ENCODE results near the gene PTGIS. TPM values are rescaled to one million over a fixed set of nuclear protein-coding genes. Genes with fewer than 3 reads are reported as not detected.

The PTGIS gene
- total RNA-seq, 1 donor from 2014 or later: 31.0 TPM

GRCh38 chr20:49466114-49466912 lies 101.6 kb downstream of the PTGIS start:
- Mint-ChIP-seq H3K27me3 (ENCODE audit: low read depth) (peaks cover 23% of the 10 kb centered on the region), H3K27ac (no peak overlapping the region), H3K36me3 (ENCODE audit: low read depth) (no peaks in the 10 kb centered on the region), H3K4me1 (ENCODE audit: low read depth) (no peaks in the 10 kb centered on the region), H3K9me3 (no peaks in the 10 kb centered on the region), H3K4me3 (ENCODE audit: low read depth) (no peak overlapping the region)
- intact Hi-C loops (cut with micrococcal nuclease): no loop called here
- DNase-seq (ENCODE audit: low spot score): no peak

- Mint-ChIP-seq H3K27ac (no peak overlapping the region), H3K27me3 (ENCODE audit: low read depth) (peaks cover 16% of the 10 kb centered on the region), H3K9me3 (no peaks in the 10 kb centered on the region), H3K36me3 (ENCODE audit: low read depth) (no peaks in the 10 kb centered on the region), H3K4me1 (ENCODE audit: low read depth) (no peaks in the 10 kb centered on the region), H3K4me3 (ENCODE audit: low read depth) (no peak overlapping the region)
- no peak for DNase-seq (ENCODE audit: low spot score)
- intact Hi-C loops (cut with micrococcal nuclease): no loop called here
Measured at GRCh38 chr20:49464556-49464955, 103.4 kb downstream of the PTGIS start.

DNA sequence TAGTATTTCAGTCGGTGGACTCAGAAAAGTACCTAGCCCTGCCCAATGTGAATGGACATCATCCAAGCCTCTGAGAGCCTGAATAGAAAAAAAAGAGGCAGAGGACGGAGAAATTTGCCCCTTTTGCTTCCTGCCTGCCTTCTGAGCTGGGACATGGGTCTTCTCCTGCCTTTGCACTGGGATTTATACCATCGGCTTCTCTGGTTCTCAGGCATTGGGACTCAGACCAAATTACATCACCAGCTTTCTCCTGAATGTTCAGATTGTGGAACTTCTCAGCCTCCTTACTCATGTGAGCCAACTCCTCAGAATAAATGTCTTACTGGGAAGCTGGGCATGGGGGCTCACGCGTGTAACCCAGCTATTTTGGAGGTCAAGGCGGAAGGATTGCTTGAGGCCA lies 105.3 kb downstream of the PTGIS start:
- intact Hi-C loops (cut with micrococcal nuclease): no loop called here

GRCh38 chr20:49461894-49462620 lies 105.9 kb downstream of the PTGIS start:
- no peak for DNase-seq (ENCODE audit: low spot score)
- H3K4me3 Mint-ChIP-seq (ENCODE audit: low read depth): no peak overlapping the region
- H3K27me3 Mint-ChIP-seq (ENCODE audit: low read depth): peaks cover 14% of the 10 kb centered on the region
- H3K4me1 Mint-ChIP-seq (ENCODE audit: low read depth): no peaks in the 10 kb centered on the region
- no peaks in the 10 kb centered on the region for H3K9me3 Mint-ChIP-seq
- H3K36me3 Mint-ChIP-seq (ENCODE audit: low read depth): no peaks in the 10 kb centered on the region
- no peak overlapping the region for H3K27ac Mint-ChIP-seq
- intact Hi-C loops (cut with micrococcal nuclease): no loop called here

More for the DNA sequence above, 105.3 kb downstream of the PTGIS start:
- Mint-ChIP-seq H3K4me3 (ENCODE audit: low read depth) (no peak overlapping the region), H3K27ac (no peak overlapping the region), H3K36me3 (ENCODE audit: low read depth) (no peaks in the 10 kb centered on the region), H3K27me3 (ENCODE audit: low read depth) (peaks cover 15% of the 10 kb centered on the region), H3K4me1 (ENCODE audit: low read depth) (no peaks in the 10 kb centered on the region), H3K9me3 (no peaks in the 10 kb centered on the region)
- no peak for DNase-seq (ENCODE audit: low spot score)

DNA sequence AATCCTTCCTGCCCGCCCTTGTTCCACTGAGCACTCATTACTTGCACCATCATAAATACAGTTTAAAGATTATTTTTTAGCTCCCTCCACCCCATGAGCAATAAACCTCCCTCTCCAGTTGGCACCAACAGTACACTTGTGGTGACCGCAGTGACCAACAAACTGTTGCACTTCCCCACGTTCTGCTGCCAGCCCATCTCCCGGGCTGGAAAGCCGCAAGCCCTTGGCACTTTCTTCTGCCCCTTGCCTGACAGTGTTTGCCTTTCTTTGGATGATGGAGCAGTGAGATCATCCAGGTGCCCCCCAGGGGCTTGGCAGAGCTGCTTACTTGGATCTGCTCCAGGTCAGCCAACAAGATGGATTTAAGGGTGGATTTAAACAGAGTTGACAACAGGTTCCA lies 107.0 kb downstream of the PTGIS start:
- no peak for DNase-seq (ENCODE audit: low spot score)
- no peaks in the 10 kb centered on the region for H3K4me1 Mint-ChIP-seq (ENCODE audit: low read depth)
- H3K27me3 Mint-ChIP-seq (ENCODE audit: low read depth): peaks cover 14% of the 10 kb centered on the region
- intact Hi-C loops (cut with micrococcal nuclease): no loop called here
- H3K4me3 Mint-ChIP-seq (ENCODE audit: low read depth): no peak overlapping the region
- H3K9me3 Mint-ChIP-seq: no peaks in the 10 kb centered on the region
- H3K27ac Mint-ChIP-seq: no peak overlapping the region
- H3K36me3 Mint-ChIP-seq (ENCODE audit: low read depth): no peaks in the 10 kb centered on the region

DNA sequence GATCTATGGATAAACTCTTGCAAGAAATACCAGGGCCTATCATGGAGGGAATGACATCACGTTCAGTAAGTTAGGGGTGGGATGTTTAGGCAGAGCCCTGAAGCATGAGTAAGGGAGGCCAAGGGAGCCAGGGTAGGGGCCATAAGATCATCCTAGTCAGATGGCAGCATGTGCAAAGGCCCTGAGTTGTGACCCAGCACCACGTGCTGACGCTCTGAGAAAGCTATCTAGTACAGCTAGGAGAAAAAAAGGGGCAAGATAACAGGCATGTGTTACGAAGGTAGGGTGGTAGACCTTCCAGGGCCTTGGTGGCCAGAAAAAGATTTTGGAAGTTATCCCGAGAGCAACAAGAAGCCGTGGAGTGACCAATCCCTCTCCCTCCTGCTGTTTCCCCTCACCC lies 107.8 kb downstream of the PTGIS start:
- Mint-ChIP-seq H3K27me3 (ENCODE audit: low read depth) (peaks cover 16% of the 10 kb centered on the region), H3K4me3 (ENCODE audit: low read depth) (no peak overlapping the region), H3K9me3 (no peaks in the 10 kb centered on the region), H3K27ac (no peak overlapping the region), H3K36me3 (ENCODE audit: low read depth) (no peaks in the 10 kb centered on the region), H3K4me1 (ENCODE audit: low read depth) (no peaks in the 10 kb centered on the region)
- intact Hi-C loops (cut with micrococcal nuclease): no loop called here
- DNase-seq (ENCODE audit: low spot score): no peak

DNA sequence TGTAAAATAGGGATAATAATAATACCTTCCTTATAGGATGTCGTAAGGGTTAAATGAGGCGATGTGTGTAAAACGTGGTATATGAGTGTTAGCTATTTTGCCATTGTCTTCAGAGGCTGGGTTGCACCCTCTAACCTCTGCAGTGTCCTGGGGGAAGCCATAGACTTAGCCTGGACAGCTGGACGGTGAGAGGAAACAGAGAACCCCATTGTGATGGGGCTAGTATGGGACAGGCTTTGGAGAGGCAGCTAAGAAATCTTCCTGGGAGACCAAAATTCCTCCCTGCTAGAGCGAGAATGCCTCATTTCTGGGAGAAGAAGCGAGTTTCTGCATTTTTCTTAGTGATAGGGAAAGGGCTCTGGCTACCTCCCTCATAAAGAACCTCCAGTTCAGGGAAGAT lies 108.3 kb downstream of the PTGIS start:
- H3K4me3 Mint-ChIP-seq (ENCODE audit: low read depth): no peak overlapping the region

DNA sequence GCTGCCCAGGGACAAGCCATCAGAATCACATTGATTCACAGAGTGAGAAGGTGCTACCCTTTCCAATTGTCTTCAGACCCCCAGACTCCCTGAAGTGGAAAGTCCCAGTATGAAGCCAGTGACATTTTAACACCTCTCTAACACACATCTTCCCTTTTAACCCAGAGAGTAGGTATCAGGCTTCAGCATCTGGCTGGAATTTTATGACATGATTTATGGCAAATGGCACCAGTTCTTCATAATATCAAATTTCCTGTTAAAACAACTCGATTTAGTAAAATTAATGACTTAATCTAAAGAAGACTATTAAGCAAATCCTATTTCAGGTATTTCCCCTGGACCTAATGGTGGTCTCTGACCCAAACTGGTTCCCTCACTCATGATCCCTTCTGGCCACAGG lies 110.5 kb downstream of the PTGIS start:
- no peaks in the 10 kb centered on the region for H3K36me3 Mint-ChIP-seq (ENCODE audit: low read depth)
- no peak overlapping the region for H3K4me3 Mint-ChIP-seq (ENCODE audit: low read depth)
- H3K9me3 Mint-ChIP-seq: no peaks in the 10 kb centered on the region
- H3K27ac Mint-ChIP-seq: no peak overlapping the region
- intact Hi-C loops (cut with micrococcal nuclease): no loop called here
- DNase-seq (ENCODE audit: low spot score): no peak
- H3K27me3 Mint-ChIP-seq (ENCODE audit: low read depth): peaks cover 17% of the 10 kb centered on the region
- H3K4me1 Mint-ChIP-seq (ENCODE audit: low read depth): no peaks in the 10 kb centered on the region

More for the DNA sequence above, 108.3 kb downstream of the PTGIS start:
- H3K27ac Mint-ChIP-seq: no peak overlapping the region
- H3K9me3 Mint-ChIP-seq: no peaks in the 10 kb centered on the region
- H3K36me3 Mint-ChIP-seq (ENCODE audit: low read depth): no peaks in the 10 kb centered on the region
- H3K4me1 Mint-ChIP-seq (ENCODE audit: low read depth): no peaks in the 10 kb centered on the region
- intact Hi-C loops (cut with micrococcal nuclease): no loop called here
- DNase-seq (ENCODE audit: low spot score): no peak
- H3K27me3 Mint-ChIP-seq (ENCODE audit: low read depth): peaks cover 18% of the 10 kb centered on the region

- Mint-ChIP-seq H3K36me3 (ENCODE audit: low read depth) (no peaks in the 10 kb centered on the region), H3K27me3 (ENCODE audit: low read depth) (peaks cover 17% of the 10 kb centered on the region), H3K27ac (no peak overlapping the region), H3K9me3 (no peaks in the 10 kb centered on the region), H3K4me3 (ENCODE audit: low read depth) (no peak overlapping the region), H3K4me1 (ENCODE audit: low read depth) (no peaks in the 10 kb centered on the region)
- DNase-seq (ENCODE audit: low spot score): no peak
- intact Hi-C loops (cut with micrococcal nuclease): no loop called here
Measured at GRCh38 chr20:49456646-49457045, 111.3 kb downstream of the PTGIS start.

DNA sequence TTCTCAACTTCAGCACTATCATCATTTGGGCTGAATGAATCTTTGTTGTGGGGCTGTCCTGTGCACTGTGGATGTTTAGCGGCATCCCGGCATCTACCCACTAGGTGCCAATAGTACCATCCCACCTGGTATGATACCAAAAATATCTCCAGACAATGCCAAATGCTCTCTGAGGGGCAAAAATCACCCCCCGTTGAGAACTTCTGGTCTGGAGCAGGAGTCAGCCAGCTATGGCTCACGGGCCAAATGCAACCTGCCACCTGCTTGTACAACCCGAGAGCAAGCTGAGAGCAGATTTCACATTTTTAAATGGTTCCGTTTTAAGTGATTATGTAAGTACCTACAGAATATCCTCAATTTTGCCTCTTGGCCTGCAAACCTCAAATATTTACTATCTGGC lies 112.2 kb downstream of the PTGIS start:
- no peaks in the 10 kb centered on the region for H3K4me1 Mint-ChIP-seq (ENCODE audit: low read depth)
- H3K27ac Mint-ChIP-seq: no peak overlapping the region
- no peak for DNase-seq (ENCODE audit: low spot score)
- no peak overlapping the region for H3K4me3 Mint-ChIP-seq (ENCODE audit: low read depth)
- intact Hi-C loops (cut with micrococcal nuclease): no loop called here
- H3K9me3 Mint-ChIP-seq: no peaks in the 10 kb centered on the region
- H3K27me3 Mint-ChIP-seq (ENCODE audit: low read depth): peaks cover 10% of the 10 kb centered on the region
- no peaks in the 10 kb centered on the region for H3K36me3 Mint-ChIP-seq (ENCODE audit: low read depth)

Other genes starting within 250 kb of the PTGIS start
- 0.05 TPM in 1 of 2 replicates, not detected in the other for gene KCNB1, start 85.5 kb downstream of the PTGIS start, total RNA-seq
- 39.4 TPM in 2 replicates for gene B4GALT5, start 145.7 kb upstream of the PTGIS start, total RNA-seq
- gene SLC9A8, start 244.7 kb upstream of the PTGIS start, total RNA-seq: 16.4 and 18.7 TPM in 2 replicates